Measurements from ENCODE around the gene ADGRD1.

The ADGRD1 gene

DNA sequence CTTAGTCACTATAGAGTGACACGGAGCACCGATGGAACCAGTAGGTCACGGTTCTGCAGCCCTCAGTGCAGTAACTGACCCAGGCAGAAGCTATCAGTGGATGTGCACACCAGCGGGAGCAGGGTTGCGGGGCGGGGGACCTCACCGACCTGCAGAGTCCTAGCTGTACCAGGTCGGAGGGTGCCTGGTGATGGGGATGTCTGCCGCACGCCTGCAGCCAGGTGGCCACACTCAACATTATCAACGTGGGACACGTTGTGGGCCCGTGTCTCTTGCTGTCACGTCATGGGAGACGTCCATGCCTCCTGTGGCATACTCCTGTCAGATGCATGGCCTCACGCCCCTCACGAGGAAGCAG, 55.2 kb downstream of the ADGRD1 start:
- DNase-seq: no peak

DNA sequence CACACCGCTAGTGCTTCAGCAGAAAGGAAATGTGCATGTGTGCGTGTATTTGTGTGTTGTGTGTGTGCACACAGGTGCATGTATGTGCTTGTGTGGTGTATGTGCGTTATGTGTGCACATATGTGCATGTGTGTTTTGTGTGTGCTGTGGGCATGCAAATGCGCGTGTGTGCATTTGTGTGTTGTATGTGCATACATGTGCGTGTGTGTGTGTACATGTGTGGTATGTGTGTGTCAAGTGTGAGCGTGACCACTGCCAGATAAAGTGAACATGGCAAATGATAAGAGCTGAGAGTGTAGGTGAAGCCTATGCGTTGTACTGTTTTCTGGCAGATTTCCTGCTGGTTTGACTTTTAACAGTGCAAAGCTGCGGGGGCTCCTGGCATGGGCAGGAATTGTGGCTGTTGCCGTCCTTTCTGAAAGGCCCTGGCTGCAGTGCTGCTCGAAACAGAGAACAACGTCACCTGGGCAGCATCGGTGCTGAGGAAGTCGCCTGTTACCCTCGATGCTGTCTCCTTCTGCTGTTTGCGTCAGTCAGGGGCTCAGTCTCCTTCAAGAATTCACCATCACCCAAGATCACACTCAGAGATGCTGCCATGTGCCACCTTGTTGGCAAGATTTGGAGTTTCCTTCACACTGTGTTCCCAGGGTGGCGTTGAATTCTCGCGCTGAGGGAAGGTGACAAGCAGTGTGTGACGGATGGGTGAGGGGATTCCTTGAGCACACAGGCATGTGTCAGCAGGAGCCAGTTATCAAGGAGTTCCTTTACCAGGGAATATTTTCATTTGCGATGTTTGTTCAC, 56.1 kb downstream of the ADGRD1 start:
- DNase-seq: no peak

- no peak for DNase-seq
These were observed 56.9 kb downstream of the ADGRD1 start for GRCh38 chr12:131010396-131011131.

DNA sequence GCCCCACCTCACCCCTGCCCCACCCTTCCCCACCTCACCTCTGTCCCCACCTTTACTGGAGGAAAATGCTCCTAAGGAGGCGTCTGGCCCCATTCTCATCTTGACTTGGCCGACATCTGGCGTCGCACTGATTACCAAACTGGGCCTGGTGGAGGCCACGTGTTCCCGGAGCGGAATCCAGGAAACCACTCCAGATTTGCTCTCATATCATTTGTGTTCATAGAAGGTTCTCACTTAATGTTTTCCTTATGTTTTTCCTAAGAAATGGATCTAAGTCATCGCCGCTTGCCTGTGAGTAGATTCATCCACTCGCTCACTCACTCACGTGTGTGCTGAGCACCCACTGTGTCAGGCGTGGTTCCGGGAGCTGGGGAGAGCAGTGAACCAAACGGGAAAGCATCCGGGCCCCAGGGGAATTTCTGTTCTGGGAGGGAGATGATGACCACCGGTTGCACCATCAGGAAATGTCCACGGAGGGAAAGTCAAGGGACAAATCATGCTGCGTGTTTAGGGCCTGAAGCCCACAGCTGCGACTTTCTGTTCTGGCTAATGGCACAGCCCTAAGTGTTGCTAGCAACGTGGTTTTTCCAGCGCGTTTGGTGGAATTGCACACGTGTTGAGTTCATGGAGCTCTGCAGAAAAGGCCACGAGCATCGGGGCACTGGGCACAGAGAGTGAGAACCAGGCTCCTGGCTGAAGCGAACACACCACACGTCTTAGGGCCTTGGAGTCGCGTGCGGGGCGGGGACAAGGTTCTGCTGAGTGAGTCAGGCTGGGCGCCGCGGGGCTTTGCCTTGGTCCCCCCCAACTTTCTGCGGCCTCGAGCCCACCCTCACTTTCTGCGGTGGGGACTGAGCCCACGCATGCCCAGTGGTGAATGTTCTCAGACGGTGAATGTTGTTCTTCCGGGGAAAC, 57.7 kb downstream of the ADGRD1 start:
- DNase-seq: no peak

DNA sequence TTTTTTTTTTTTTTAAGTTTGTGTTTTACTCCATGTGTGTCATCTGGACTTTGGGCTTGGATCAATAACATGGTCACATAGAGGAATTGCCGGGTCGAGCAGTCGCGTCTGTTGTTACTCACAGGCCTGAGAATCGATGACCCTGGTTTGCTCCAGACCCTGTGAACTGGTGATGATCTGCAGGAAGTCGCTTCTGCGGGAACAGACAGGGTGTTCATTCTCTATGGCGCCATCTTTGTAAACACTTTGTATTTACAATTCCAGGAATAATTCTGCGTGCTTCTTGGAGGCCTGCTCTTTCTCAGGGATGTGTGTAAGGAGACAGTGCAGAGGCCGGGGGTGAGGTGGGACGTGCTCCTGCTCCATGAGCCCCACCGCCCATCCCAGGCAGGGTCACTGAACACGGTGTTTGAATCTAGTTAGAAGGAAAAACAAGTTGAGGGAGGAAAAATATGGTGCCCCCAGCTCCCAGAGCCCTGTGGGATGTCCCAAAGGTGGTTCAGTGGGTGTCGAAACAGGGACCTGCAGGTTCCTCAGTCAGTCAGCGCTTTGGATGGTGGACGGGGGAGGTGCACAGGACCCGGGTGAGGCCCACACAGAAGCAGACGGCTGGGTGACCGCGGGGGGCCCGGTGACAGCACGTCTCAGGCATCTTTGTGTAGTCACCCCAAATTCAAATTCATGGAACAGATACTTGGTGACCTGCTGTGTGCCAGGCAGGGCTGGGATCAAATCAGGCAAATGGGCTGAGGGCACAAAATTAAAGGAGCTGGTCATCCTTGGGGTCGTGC, 58.8 kb downstream of the ADGRD1 start:
- DNase-seq: no peak

GRCh38 chr12:131013118-131013517, 59.4 kb downstream of the ADGRD1 start:
- DNase-seq: no peak

DNA sequence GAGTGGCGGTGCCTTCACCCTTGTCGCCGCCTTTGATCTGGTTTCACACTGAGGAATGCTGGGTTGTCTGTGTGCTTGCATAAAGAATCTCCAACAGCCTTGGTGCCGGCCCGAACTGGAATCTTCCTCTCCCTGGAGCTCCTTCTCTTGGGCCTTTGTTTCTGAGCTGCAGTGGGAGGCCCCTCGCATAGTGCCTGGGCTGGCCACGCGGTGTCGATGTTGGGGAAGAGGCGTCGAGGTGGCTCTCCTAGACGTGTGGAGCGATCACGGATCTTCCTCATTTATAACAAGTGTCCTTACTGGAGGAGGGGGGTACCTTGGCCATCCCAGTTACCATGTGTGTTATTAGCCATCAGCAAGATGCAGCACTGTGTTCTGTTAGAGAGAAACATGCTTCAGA, 60.6 kb downstream of the ADGRD1 start:
- DNase-seq: no peak

DNA sequence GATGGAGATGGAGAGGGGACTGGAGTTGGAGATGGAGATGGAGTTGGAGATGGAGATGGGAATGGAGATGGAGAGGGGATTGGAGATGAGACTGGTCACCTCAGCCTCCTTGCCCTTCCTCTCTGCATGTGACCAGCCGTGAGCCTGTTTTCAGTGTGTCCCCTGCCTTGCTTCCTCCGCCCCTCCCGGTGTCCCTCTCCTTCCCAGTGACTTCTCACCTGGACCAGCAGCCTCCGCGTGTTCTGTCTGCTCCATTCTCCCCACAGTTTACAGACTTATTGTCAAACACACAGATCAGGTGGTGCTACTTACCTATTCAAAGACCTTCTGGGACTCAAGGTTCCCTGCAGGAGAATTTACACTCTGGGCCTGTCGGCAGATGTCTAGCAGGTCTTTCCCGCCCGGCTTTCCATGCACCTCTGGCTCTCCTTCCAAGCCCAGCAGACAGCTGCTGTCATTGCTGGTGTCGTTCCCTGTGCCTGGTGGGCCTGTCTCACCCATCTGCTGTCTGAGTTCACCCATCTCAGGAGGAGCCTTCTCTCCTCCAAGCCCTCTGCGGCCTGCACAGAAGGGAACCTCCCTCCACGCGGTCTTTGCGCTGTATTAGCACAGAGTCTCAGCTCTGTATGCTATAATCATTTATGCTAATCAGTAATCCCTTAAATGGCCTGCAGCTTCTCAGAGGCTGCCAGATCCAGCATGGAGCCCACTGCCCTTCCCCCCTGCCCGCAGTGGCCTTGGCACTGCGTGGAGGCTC, 62.1 kb downstream of the ADGRD1 start:
- no peak for DNase-seq

GRCh38 chr12:131017477-131017991, 63.8 kb downstream of the ADGRD1 start:
- DNase-seq: no peak

- no peak for DNase-seq
These were observed 64.4 kb downstream of the ADGRD1 start for GRCh38 chr12:131018019-131018620.

DNA sequence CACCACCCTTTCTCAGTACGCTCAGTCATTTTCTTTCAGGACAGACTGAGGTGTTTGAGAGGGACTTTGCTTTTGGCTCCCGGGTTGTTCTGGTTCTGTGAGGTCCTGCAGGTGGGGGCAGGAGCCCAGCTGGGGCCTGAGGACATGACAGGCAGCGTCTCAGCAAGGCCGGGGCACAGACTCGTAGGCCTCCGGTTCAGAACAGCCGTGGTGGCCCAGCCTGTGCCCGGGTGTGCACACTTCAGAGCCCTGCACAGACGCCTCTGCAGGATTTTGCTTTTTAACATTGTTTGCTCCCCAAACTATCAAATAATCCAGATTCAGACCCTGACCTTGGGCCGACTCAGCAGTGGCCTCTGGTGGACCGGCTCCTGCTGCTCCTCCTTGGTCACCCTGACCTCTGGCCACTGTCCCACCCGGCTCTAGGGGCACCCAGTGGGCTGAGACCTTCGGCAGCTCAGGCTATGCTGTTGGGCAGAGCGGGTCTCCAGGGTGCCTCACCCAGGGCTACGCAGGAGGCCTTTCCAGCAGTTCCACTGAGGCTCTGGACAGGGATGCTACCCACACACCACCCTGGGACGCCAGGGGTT, 65.2 kb downstream of the ADGRD1 start:
- DNase-seq: no peak

DNA sequence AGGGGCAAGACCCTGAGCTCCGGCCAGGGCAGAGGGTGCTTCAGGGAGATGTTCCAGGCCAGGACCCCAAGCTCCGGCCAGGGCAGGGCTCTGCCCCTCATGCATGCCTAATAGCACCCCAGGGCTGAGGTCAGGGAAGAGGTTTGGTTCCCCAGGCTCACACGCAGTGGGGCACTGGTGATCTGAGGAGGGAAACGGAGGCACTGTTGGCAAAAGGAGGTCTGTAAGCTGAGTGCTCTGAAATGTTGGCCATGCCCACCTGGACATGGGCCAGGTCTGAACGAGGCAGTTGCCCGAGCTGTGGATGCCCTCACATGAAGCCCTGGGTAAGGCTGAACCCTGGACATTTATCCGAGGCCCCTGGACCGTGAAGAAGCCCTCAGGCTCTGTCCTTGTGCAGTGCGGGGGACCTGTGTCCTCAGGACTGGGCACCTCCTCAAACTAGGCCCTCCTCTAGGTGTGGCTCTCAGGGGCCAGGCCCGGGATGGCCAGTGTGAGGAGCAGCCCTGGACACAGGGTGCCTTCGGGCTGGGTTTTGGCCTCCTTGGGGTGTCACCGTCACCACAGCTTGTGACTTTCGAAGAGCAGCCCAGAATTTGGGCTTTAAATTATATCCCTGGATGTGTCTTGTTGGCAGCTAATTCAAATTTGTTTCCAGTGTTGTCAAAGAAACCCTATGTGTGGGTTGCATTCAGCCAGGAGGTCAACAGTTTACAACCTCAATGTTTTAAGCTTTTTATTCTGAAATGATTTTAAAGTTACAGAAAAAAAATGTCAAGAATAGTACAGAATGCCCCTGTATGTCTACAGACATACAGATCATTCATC, 66.8 kb downstream of the ADGRD1 start:
- no peak for DNase-seq

- DNase-seq: no peak
These were observed 67.4 kb downstream of the ADGRD1 start for GRCh38 chr12:131021154-131021541.

- no peak for DNase-seq
These were observed 70.3 kb downstream of the ADGRD1 start for GRCh38 chr12:131024026-131024425.

DNA sequence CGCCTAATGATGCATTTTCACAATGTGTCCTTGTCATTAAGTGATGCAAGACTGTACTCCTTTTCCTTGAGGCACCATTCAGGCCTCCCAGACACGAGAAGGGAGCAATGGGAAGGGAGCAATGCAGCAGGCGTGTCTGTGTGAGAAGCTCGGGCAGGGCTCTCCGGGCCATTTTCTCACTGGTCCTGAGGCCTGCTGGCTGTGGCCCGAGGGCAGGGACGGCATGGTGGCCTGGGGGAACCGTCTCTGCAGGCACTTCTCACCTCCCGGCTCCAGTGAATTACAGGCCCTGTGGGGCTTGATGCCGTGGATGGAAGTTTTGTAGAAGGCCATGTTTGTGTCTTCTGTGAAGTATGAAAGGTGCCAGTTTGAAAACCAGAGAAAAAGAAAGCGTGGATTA, 71.0 kb downstream of the ADGRD1 start:
- no peak for DNase-seq

GRCh38 chr12:131025234-131025633, 71.5 kb downstream of the ADGRD1 start:
- no peak for DNase-seq

DNA sequence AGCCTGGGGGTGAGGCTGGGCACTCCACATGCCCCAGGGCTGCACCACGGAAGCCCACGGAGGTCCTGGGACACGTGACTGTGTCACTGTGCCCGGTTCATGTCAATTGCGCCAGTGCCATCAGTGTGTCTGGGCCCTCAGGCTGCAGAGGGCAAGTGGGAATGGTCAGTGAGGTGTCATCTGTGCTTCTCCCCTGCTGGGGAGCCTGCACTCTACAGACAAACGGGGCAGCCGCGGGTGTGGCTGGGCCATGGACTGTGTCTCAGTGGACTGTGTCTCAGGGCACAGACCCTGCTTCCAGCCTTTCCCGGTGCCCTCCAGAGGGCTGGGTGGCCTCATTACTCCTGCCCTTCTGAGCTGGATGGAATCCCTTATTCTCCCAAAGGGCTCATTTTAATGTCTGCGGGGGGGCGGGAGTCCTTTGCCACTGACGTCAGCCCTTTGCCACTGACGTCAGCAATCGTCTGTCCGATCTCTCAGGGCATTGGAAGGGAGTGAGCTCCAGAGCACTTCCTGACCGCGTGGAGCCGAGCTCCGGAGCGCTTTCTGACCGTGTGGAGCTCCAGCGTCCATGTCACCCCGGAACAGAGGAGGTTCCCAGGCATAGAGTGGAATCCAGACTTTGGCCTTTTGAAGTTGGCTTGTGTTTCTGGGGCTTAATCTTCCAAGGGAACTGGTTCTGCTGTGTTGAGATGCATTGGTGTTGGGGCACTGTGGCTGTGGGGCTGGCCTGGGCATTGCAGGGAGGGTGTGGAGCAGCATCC, 72.4 kb downstream of the ADGRD1 start:
- DNase-seq: no peak

- no peak for DNase-seq
These were observed 73.0 kb downstream of the ADGRD1 start for GRCh38 chr12:131026754-131027153.

DNA sequence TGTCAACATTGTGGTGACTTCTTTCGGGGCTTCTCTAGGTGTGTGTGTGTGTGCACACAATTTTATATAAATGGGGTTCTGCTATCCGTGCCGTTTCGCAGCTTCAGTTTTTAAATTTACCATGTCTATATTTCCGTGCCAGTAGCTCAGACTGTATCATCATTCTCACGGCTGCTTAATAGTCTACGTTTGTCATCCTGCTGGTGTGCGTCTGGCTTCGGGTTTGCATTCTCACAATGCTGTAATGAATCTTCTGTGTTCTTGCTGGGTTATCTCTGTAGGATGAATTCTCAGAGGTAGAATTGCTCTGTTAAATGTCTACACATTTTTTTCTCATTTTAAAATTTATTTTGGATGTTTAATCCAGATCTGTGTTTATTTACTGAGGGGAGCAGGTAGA, 73.6 kb downstream of the ADGRD1 start:
- DNase-seq: no peak
